ENCODE measurements around the gene RAB5A. TPM values are rescaled to one million over a fixed set of nuclear protein-coding genes. Genes with fewer than 3 reads are reported as not detected.

The RAB5A gene
- total and polyA plus RNA-seq, 2 of the 4 experiments (the other 2 are of a cell fraction), result 33.3 to 46.4 TPM

DNA sequence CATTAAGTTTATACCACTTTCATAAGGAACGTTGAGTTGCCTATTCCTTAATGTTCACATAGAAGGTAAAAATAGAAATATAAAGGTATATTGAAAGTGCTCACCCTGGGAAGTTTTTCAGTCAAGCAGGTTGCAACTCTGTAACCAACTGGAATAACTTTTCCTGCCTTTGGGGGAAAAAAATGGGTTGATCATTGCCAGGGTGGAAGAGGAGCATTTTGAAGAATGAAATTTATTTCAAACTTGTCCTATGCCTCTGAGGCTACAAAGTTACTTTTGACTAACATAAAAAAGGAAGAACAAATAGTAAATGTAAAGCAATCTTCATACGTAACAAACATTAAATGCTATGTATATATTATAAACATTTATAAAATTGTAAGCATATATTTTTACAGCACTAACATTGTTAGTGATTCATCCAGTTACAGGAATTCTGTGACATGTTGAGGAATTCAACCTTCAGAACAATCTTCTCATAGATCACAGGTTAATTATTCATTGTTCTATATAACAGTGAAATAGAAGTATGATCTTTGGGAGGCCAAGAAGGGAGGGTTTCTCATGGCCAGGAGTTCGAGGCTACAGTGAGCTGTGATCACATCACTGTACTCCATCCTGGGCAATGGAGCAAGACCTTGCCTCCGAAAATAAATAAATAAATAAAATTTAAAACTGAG, 26.4 kb upstream of the RAB5A start:
- in situ Hi-C loops (cut with MboI; ENCODE audit: low sequenced_read_pairs), result no loop called here
- CTCF ChIA-PET, result no interaction called here

More for the DNA sequence above, 26.4 kb upstream of the RAB5A start:
- H4K20me1 ChIP-seq (ENCODE audit: insufficient read depth, low read length), result no peaks in the 10 kb centered on the region
- no peak overlapping the region for H3K23ac ChIP-seq (ENCODE audit: low read depth, low read length)
- no peak overlapping the region for H3K9ac ChIP-seq (ENCODE audit: low read depth, low read length)
- no peak overlapping the region for H2BK5ac ChIP-seq (ENCODE audit: low read depth, low read length, poor library complexity, severe bottlenecking)
- no peak overlapping the region for H3K18ac ChIP-seq (ENCODE audit: low read depth, low read length)
- H3K4me3 ChIP-seq (ENCODE audit: insufficient read depth, low read depth, low read length), result no peak overlapping the region
- POLR2A ChIA-PET (ENCODE audit: unreplicated experiment), result no interaction called here
- no TSS peak for BruUV-seq (replicated peaks)
- no peak overlapping the region for H2BK120ac ChIP-seq (ENCODE audit: low read depth, low read length)
- H3K4ac ChIP-seq (ENCODE audit: low read depth, low read length), result no peak overlapping the region
- H4K91ac ChIP-seq (ENCODE audit: insufficient read depth, low read depth, low read length), result no peak overlapping the region
- H4K5ac ChIP-seq (ENCODE audit: low read depth, low read length), result no peak overlapping the region
- no peak for ATAC-seq (ENCODE audit: low read depth)
- no peak overlapping the region for H2BK15ac ChIP-seq (ENCODE audit: low read depth, low read length)
- H3K56ac ChIP-seq (ENCODE audit: extremely low read depth, insufficient read depth, low read length), result no peak overlapping the region
- no peaks in the 10 kb centered on the region for H3K9me1 ChIP-seq (ENCODE audit: insufficient read depth, low read length)
- no peaks in the 10 kb centered on the region for H3K36me3 ChIP-seq (ENCODE audit: control insufficient read depth, insufficient read depth, low read length)
- no peak overlapping the region for H3K4me2 ChIP-seq (ENCODE audit: low read depth, low read length)
- no peak overlapping the region for H2AK9ac ChIP-seq (replicated peaks; ENCODE audit: low read depth, low read length, poor library complexity)
- no peak overlapping the region for H4K8ac ChIP-seq (ENCODE audit: low read depth in 2 of 2, low read length in 2 of 2)
- no peak overlapping the region for H3K27ac ChIP-seq (ENCODE audit: insufficient read depth, low read length)
- no CpG with 5 or more reads among the region's 4 CpGs for WGBS, 2 experiments (ENCODE audit: extremely low coverage in 2 of 2, insufficient read length in 1 of 2)
- dilution Hi-C loops (cut with HindIII; ENCODE audit: low sequenced_read_pairs, unreplicated experiment) (no loop called here), intact Hi-C loops (cut with micrococcal nuclease) (no loop called here)
- no peak overlapping the region for H3K14ac ChIP-seq (replicated peaks; ENCODE audit: low read depth, low read length)
- no peak for DNase-seq
- no peak overlapping the region for H2AFZ ChIP-seq (replicated peaks; ENCODE audit: low read length, poor library complexity)
- no peak overlapping the region for H2BK20ac ChIP-seq (ENCODE audit: low read depth, low read length)
- H3K79me1 ChIP-seq (ENCODE audit: low read depth in 1 of 2, low read length in 2 of 2), result no peaks in the 10 kb centered on the region
- H3K9me3 ChIP-seq (ENCODE audit: control insufficient read depth, insufficient read depth, low read length), result no peaks in the 10 kb centered on the region
- H3K4me1 ChIP-seq (ENCODE audit: control insufficient read depth, insufficient read depth, low read length), result no peaks in the 10 kb centered on the region
- H2AK5ac ChIP-seq (ENCODE audit: low read depth, low read length), result no peak overlapping the region
- H3K27me3 ChIP-seq (ENCODE audit: control insufficient read depth, insufficient read depth, low read length), result no peaks in the 10 kb centered on the region
- TF ChIP-seq RFX5 (IDR thresholded peaks at IDR 0.05; ENCODE audit: low read depth, low read length) (no peak), CEBPB (IDR thresholded peaks at IDR 0.05; ENCODE audit: low read depth, low read length) (no peak), RAD21 (IDR thresholded peaks at IDR 0.05; ENCODE audit: low read length) (no peak), CHD1 (IDR thresholded peaks at IDR 0.05; ENCODE audit: low read depth, low read length) (no peak)
- TF ChIP-seq, protein P1, sequence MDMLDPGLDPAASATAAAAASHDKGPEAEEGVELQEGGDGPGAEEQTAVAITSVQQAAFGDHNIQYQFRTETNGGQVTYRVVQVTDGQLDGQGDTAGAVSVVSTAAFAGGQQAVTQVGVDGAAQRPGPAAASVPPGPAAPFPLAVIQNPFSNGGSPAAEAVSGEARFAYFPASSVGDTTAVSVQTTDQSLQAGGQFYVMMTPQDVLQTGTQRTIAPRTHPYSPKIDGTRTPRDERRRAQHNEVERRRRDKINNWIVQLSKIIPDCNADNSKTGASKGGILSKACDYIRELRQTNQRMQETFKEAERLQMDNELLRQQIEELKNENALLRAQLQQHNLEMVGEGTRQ (IDR thresholded peaks at IDR 0.05; ENCODE audit: low read depth, low read length), result no peak
- TF ChIP-seq, protein P2, sequence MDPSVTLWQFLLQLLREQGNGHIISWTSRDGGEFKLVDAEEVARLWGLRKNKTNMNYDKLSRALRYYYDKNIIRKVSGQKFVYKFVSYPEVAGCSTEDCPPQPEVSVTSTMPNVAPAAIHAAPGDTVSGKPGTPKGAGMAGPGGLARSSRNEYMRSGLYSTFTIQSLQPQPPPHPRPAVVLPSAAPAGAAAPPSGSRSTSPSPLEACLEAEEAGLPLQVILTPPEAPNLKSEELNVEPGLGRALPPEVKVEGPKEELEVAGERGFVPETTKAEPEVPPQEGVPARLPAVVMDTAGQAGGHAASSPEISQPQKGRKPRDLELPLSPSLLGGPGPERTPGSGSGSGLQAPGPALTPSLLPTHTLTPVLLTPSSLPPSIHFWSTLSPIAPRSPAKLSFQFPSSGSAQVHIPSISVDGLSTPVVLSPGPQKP (IDR thresholded peaks at IDR 0.05; ENCODE audit: borderline replicate concordance, low read depth, low read length), result no peak

Measured in IMR-90 (cell line).